ENCODE data around the gene RPS6KA3.

DNA sequence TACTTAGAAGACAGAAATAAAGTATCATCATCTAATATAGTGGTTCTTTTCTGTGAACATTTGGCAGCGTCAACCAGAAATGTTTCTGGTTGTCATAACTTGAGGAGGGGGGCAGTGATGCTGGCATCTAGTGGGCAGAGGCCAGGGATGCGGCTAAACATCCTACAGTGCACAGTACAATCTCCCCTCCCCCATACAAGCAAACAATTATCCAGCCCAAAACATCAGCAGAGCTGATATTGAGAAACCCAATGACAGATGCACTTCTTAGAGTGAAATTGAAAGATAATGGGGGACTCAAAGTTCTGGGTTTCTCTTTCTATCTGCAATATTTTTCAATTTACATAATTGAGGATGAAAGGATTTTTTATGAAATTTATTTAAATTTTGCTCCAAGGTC, 123.1 kb downstream of the RPS6KA3 start:
- TF ChIP-seq CTCF (IDR thresholded peaks at IDR 0.05; ENCODE audit: borderline replicate concordance, extremely low read depth, low read length, poor library complexity, severe bottlenecking), result no peak
- TF ChIP-seq EZH2 (IDR thresholded peaks at IDR 0.05; ENCODE audit: borderline replicate concordance, low read depth, low read length, severe bottlenecking), result no peak
